Retinal pigment epithelial cell (primary cell): ENCODE measurements around the gene TRIM39.

Experiments
- DNase-seq: peaks from one replicate; pipeline ENCODE4 v3.0.0-alpha.2; 2010; ENCODE audit warnings: low read depth
- H3K4me3 ChIP-seq: 2 replicates; pipeline ENCODE4 v1.5.1; 2011; ENCODE audit warnings: mild to moderate bottlenecking, low read length, control low read depth, moderate library complexity
- CTCF ChIP-seq: conservative IDR thresholded peaks from 2 replicates; pipeline ENCODE4 v1.5.1; 2011; ENCODE audit warnings: low read depth, low read length, control low read depth, inconsistent platforms

The TRIM39 gene

DNA sequence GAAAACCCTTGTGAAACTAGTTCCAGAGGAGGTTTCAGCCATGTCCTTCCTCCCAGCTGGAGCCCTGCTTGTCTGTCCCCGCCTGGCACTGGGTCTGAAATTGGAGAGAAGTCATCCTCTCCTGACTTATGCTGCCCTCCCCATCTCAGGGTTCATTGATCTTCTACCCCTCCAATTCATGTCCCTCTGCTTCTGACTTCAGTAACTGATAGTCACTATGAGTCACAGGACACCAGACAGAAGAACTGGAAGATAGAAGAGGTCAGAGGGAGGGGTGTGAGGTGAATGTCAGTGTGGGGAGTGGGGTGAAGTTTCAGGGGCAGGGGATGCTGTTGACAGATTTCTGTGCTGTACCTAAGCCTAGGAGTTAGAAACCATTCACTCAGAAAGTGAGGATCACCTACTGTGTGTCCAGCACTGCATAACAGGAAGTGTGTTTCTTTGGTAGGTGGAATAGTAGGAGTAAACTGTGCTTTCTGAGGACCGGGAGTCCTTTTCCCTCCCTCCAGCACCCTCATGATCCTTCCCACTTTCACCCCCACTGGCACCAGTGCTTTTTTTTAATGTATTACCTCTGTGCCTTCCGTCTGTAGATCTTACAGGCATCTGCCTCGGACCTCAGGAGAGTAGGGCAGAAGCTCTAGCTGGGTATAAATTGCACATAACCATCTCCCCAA lies 17.6 kb downstream of the TRIM39 start:
- peak overlapping the region; percentile 34 for H3K4me3 ChIP-seq
- TF ChIP-seq CTCF = no peak
- DNase-seq = no peak

DNA sequence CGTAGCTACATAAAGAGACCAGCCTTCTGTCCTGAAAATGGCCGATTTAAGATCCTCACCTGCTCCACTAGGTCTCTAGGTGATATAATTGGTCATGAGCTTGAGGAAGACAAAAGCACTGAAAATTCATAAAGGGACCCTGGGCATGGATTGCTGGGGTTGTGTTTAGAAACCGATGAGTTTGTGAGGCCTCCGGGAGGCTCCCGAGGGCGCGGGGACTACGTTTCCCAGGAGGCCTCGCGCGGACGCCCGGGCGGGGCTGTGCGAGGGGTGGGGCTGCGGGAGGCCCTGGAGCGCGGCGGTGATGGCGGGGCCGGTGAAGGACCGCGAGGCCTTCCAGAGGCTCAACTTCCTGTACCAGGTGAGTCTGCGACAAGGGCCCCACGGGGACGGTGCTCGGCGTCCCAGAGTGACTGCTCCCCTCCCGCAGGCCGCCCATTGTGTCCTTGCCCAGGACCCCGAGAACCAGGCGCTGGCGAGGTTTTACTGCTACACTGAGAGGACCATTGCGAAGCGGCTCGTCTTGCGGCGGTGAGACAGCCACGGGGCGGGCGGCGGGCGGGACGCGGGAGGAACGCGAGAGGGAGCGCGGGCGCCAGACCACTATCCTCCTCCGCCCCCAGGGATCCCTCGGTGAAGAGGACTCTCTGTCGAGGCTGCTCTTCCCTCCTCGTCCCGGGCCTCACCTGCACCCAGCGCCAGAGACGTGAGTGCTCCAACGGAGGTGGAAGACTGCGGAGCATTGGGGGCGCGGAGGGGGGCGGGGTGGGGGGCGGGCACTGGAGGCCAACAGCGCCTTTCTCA lies 18.3 kb downstream of the TRIM39 start, which contains the start of gene RPP21:
RPP21 (plus strand) TSS at position 289 of the 804 bp plus-strand sequence; CDS start at position 305, 16 bp downstream.
- H3K4me3 ChIP-seq = peak within 1 kb of the TSS; percentile 86
- no peak for TF ChIP-seq CTCF
- no peak for DNase-seq

- no peak for DNase-seq
- peak overlapping the region; percentile 86 for H3K4me3 ChIP-seq
- no peak for TF ChIP-seq CTCF
These were observed 19.1 kb downstream of the TRIM39 start for GRCh38 chr6:30345852-30346251.

DNA sequence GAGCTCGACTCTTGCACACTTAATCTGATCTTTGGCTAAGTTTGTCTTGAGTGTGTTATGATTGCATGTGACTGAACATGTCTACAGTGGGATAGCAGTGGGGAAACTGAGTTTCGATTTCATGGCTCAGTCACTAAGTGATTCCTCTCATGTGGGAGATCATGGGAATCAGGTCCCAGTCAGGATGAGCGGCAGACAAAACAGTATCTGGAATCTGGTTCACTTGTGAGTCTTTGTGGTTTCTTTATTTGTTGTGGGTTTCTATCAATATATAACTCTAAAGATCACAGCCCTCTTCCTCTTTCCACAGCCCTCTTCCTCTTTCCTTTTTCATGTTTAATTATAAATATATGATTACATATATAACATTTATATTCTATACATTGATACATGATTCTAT lies 22.2 kb downstream of the TRIM39 start:
- no peak overlapping the region for H3K4me3 ChIP-seq
- TF ChIP-seq CTCF = no peak
- no peak for DNase-seq

- TF ChIP-seq CTCF = no peak
- no peak overlapping the region for H3K4me3 ChIP-seq
- no peak for DNase-seq
These were observed 22.9 kb downstream of the TRIM39 start for GRCh38 chr6:30349421-30350177.

GRCh38 chr6:30350524-30350923 lies 23.8 kb downstream of the TRIM39 start:
- DNase-seq = no peak
- no peak for TF ChIP-seq CTCF
- no peak overlapping the region for H3K4me3 ChIP-seq
